MM.1S (cell line): ENCODE data around the gene BCAR1.

Source experiments
- EZH2 ChIP-seq: fragments of 300-600 bp; sonication (generic); optimal IDR thresholded peaks from 2 replicates; pipeline ENCODE3; 2017; ENCODE audit warnings: low read depth, mild to moderate bottlenecking, antibody characterized with exemption, low read length, mixed read lengths
- EZH2phosphoT487 ChIP-seq: fragments of 300-600 bp; sonication (generic); IDR thresholded peaks from 2 replicates; pipeline ENCODE4 v1.6.1; 2018; ENCODE audit warnings: antibody characterized with exemption, low read length
- TF ChIP-seq, protein P1 (sequence below): fragments of 300-600 bp; sonication (generic); IDR thresholded peaks from 2 replicates; pipeline ENCODE4 v1.5.1; 2016; ENCODE audit warnings: antibody characterized with exemption, low read length, mixed read lengths

DNA sequence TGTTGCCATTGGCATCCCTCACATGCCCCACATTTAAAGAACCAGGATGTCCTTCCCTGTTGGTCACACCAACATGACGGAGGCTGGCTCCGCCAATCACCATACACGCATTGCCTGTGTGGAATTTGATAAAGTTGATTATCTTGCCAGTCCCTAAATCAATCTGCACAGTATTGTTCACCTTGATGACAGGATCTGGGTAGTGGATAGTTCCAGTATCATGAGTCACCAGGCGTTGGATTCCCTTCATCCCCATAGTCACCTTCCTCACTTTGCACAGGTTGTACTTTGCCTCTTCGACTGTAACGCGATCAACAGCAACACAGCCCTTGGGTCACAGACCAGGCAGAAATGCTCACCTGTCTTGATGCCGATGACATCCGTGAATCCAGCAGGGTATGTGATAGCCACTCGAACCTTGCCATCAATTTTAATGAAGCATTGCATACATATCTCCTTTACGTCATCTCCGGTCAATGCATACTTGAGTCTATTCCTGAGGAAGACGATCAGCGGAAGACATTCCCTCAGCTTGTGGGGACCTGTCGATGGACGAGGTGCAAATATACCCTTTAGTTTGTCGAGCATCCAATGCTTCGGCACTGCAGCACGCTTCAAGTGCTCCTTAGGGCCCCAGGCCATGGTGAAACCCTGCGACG, 58.7 kb downstream of the BCAR1 start:
- TF ChIP-seq, protein P1, sequence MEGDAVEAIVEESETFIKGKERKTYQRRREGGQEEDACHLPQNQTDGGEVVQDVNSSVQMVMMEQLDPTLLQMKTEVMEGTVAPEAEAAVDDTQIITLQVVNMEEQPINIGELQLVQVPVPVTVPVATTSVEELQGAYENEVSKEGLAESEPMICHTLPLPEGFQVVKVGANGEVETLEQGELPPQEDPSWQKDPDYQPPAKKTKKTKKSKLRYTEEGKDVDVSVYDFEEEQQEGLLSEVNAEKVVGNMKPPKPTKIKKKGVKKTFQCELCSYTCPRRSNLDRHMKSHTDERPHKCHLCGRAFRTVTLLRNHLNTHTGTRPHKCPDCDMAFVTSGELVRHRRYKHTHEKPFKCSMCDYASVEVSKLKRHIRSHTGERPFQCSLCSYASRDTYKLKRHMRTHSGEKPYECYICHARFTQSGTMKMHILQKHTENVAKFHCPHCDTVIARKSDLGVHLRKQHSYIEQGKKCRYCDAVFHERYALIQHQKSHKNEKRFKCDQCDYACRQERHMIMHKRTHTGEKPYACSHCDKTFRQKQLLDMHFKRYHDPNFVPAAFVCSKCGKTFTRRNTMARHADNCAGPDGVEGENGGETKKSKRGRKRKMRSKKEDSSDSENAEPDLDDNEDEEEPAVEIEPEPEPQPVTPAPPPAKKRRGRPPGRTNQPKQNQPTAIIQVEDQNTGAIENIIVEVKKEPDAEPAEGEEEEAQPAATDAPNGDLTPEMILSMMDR = no peak
- TF ChIP-seq EZH2 (no peak), EZH2phosphoT487 (no peak)
